Bronchial epithelial cell (primary cell): Measurements from ENCODE around the gene CCDC197. TPM values are rescaled to one million over a fixed set of nuclear protein-coding genes. Genes with fewer than 3 reads are reported as not detected.

Experiments used
- DNase-seq: peaks from one replicate; pipeline ENCODE4 v3.0.0-alpha.2; 2010; ENCODE audit warnings: low read depth
- FAIRE-seq: peaks from 2 replicates; lab custom pipeline; 2011; peaks lifted over from hg19 to GRCh38; lab: Jason Lieb, UNC
- H3K27me3 ChIP-seq: 2 replicates; pipeline ENCODE4 v1.5.1; 2011; ENCODE audit warnings: low read length; ENCODE audit not compliant: control insufficient read depth, insufficient read depth
- H3K36me3 ChIP-seq: 2 replicates; pipeline ENCODE4 v1.5.1; 2011; ENCODE audit warnings: low read length; ENCODE audit not compliant: control insufficient read depth, insufficient read depth
- H3K4me3 ChIP-seq: 2 replicates; pipeline ENCODE4 v1.5.1; 2011; ENCODE audit warnings: mild to moderate bottlenecking, low read depth, low read length, control low read depth
- total RNA-seq: library from RNA; depleted of rRNA; stranded (reverse); fragments of >200 nt; gene quantifications from 2 replicates; pipeline ENCODE4 v1.2.1, GENCODE V29; 2014
- TF ChIP-seq, protein P1 (sequence below): IDR thresholded peaks from 2 replicates; pipeline ENCODE4 v1.5.1; 2011; ENCODE audit warnings: mild to moderate bottlenecking, moderate library complexity, low read length, control low read depth, inconsistent platforms; ENCODE audit not compliant: insufficient read depth, severe bottlenecking

The CCDC197 gene
- total RNA-seq, 1 donor from 2014 or later = not detected

DNA sequence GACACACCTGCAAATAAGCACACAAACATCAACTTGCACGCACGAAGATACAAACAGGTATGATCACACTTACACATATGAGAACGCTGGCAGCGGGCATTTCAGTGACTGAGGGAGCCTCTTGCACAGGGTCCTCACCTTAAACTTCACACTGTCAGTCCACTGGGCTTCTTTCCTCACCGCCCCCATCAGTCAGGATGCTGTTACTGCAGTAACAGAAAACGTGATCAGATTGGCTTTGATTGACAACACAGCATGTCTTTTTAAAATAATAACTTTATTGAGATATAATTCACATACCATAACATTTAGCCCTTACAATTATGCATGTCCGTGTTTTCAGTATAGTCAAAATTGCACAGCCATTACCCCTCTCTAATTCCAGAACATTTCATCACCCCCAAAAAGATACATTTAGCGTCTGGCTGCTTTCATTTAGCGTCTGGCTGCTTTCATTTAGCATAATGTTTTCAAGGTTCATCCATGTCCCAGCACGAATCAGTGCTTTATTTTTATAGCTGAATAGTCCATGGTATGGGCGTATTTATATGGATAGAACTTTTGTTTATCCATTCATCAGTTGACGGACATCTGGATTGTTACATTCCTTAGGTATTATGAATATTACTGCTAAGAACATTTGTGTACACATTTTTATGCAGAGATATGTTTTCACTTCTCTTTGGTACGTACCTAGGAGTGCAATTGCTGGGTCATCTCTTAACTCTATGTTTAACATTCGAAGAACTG is 8.4 kb downstream of the CCDC197 start:
- H3K27me3 ChIP-seq = peaks cover 5% of the 10 kb centered on the region
- TF ChIP-seq, protein P1, sequence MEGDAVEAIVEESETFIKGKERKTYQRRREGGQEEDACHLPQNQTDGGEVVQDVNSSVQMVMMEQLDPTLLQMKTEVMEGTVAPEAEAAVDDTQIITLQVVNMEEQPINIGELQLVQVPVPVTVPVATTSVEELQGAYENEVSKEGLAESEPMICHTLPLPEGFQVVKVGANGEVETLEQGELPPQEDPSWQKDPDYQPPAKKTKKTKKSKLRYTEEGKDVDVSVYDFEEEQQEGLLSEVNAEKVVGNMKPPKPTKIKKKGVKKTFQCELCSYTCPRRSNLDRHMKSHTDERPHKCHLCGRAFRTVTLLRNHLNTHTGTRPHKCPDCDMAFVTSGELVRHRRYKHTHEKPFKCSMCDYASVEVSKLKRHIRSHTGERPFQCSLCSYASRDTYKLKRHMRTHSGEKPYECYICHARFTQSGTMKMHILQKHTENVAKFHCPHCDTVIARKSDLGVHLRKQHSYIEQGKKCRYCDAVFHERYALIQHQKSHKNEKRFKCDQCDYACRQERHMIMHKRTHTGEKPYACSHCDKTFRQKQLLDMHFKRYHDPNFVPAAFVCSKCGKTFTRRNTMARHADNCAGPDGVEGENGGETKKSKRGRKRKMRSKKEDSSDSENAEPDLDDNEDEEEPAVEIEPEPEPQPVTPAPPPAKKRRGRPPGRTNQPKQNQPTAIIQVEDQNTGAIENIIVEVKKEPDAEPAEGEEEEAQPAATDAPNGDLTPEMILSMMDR = peak; percentile 38
- no peak overlapping the region for H3K4me3 ChIP-seq
- FAIRE-seq (no peak), DNase-seq (no peak)
- no peaks in the 10 kb centered on the region for H3K36me3 ChIP-seq

DNA sequence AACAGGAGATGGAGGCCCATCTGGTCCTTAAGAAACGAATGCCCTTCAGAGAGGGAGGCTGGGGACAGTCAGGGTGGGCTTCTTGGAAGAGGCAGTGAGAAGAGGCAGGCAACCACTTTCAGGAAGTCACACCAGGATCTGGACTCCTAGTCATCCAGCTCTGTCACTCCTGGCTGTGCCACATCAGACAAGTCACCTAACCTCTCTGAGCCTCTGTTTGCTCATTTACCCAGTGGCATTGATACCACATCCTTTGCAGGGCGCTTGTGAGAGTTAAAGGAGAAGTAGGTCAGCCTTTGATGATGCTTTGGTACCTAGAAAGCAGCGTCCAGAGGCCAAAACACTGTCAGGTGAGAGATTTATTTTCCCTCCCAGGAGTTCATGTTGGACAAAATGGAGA is 11.1 kb downstream of the CCDC197 start:
- DNase-seq (no peak), FAIRE-seq (peak; percentile 18)
- Histone ChIP-seq H3K36me3 (no peaks in the 10 kb centered on the region), H3K27me3 (peaks cover 5% of the 10 kb centered on the region), H3K4me3 (no peak overlapping the region)
- TF ChIP-seq, protein P1 = no peak

DNA sequence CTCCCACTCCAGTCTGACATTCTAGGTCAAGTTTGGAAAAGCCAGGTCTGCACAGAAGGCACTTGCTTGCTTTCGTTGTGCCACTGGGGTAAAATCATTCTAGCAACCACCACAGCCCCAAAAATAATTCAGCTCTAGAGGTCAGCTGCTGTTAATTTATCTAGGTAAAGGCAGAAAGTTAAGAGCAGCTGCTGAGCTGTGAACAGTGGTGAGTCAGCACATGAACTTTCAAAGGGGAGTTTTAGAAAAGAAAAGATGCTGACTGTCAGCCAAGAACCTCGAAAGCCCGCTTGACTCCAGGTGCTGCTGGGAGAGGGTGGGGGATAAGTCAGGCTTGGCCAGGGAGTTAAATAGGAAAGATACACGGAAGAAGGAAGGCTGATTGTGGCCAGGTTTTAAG is 12.7 kb downstream of the CCDC197 start:
- peaks cover 2% of the 10 kb centered on the region for H3K27me3 ChIP-seq
- H3K36me3 ChIP-seq = no peaks in the 10 kb centered on the region
- FAIRE-seq = no peak
- H3K4me3 ChIP-seq = no peak overlapping the region
- TF ChIP-seq, protein P1 = no peak
- DNase-seq = peak; percentile 73

DNA sequence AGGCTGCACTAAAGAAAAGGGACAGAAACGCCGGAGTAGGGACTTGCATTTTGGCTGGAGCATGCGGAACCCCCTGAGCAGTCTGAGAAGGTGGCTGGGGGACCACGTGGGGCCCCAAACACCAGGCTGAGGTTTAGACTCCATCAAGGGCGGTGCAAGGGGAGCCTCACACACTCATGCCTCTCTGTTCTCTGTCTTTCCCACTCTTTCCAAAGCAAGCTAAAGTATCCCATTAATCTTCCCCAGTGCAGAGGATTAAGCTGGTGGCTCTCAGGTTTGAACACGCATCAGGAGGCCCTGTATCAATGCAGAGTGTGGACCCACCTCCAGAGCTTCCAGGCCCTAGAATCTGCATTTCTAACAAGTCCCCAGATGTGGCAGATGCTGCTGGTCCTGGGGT is 13.5 kb downstream of the CCDC197 start:
- TF ChIP-seq, protein P1 = no peak
- Histone ChIP-seq H3K36me3 (no peaks in the 10 kb centered on the region), H3K4me3 (no peak overlapping the region), H3K27me3 (no peaks in the 10 kb centered on the region)
- FAIRE-seq (no peak), DNase-seq (no peak)

DNA sequence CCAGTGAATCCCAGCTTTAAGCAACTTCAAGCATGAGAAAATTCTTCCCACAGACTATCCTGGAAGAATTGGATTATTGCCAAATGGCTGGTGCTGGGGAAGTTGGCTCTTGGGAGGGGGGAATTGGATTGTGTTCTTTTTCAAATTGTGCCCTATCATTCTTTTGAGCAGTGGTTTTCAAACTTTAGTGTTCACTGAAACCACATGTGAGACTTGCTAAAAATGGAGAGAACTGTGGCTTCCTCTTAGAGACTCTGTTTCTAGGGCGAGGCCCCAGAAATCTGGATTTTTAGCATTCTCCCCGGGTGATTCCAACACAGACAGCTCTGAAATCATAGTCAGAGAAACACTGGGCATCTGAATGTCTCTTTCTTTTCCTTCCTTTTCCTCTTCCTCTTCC is 14.7 kb downstream of the CCDC197 start:
- Histone ChIP-seq H3K4me3 (no peak overlapping the region), H3K27me3 (no peaks in the 10 kb centered on the region), H3K36me3 (no peaks in the 10 kb centered on the region)
- DNase-seq (no peak), FAIRE-seq (no peak)
- TF ChIP-seq, protein P1 = no peak

DNA sequence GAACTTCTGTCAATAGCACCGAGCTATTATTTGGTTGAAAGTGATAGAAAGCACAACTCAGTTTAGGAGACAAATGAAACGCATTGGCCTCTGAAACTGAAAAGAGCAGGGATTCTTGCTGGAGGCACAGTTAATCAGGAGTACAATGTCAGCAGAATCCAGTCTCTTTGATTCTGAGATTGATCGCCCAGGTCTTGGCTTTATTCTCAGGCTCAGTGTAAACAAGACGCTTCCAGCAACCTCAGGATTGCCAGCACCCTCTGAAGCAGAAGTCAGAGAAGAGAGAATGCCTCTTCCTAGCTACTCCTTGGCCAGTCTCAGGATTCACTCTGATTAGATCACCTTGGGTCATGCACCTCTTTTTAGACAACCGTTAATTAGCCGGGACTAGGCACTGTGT is 17.3 kb downstream of the CCDC197 start:
- peaks cover 3% of the 10 kb centered on the region for H3K27me3 ChIP-seq
- DNase-seq (no peak), FAIRE-seq (no peak)
- no peaks in the 10 kb centered on the region for H3K36me3 ChIP-seq
- H3K4me3 ChIP-seq = no peak overlapping the region
- TF ChIP-seq, protein P1 = no peak
